Measurements from ENCODE around the gene AP5B1.

Gene AP5B1

GRCh38 chr11:65780770-65781151, at the start of gene AP5B1:
AP5B1 (minus strand) TSS chr11:65780976; CDS start chr11:65780591, 385 bp downstream.
- intact Hi-C loops (cut with micrococcal nuclease): loop anchor here (1.0 to 5.0 kb wide), 2 partner anchors 38 to 68 kb away; partner anchors contain the start of gene KAT5
- H3K36me3 Mint-ChIP-seq (ENCODE audit: low read depth): peaks cover 47% of the 10 kb centered on the region
- H3K4me3 Mint-ChIP-seq: peak within 1 kb of the TSS; percentile 98
- H3K9me3 Mint-ChIP-seq: no peaks in the 10 kb centered on the region
- H3K27me3 Mint-ChIP-seq: peaks cover 43% of the 10 kb centered on the region
- H3K27ac Mint-ChIP-seq: peak within 1 kb of the TSS; percentile 96
- peaks cover 47% of the 10 kb centered on the region for H3K4me1 Mint-ChIP-seq (ENCODE audit: low read depth)

- Mint-ChIP-seq H3K9me3 (no peaks in the 10 kb centered on the region), H3K4me1 (ENCODE audit: low read depth) (peaks cover 32% of the 10 kb centered on the region), H3K36me3 (ENCODE audit: low read depth) (no peaks in the 10 kb centered on the region), H3K27me3 (peaks cover 24% of the 10 kb centered on the region), H3K27ac (no peak overlapping the region), H3K4me3 (no peak overlapping the region)
- intact Hi-C loops (cut with micrococcal nuclease): no loop called here
Measured at GRCh38 chr11:65829459-65829858, 48.7 kb upstream of the AP5B1 start.

GRCh38 chr11:65826984-65827735, 46.4 kb upstream of the AP5B1 start:
- intact Hi-C loops (cut with micrococcal nuclease): no loop called here
- Mint-ChIP-seq H3K27me3 (peaks cover 14% of the 10 kb centered on the region), H3K9me3 (no peaks in the 10 kb centered on the region), H3K4me1 (ENCODE audit: low read depth) (peaks cover 22% of the 10 kb centered on the region), H3K4me3 (no peak overlapping the region), H3K36me3 (ENCODE audit: low read depth) (no peaks in the 10 kb centered on the region), H3K27ac (no peak overlapping the region)

- Mint-ChIP-seq H3K27me3 (peaks cover 4% of the 10 kb centered on the region), H3K27ac (no peak overlapping the region), H3K36me3 (ENCODE audit: low read depth) (no peaks in the 10 kb centered on the region), H3K4me3 (no peak overlapping the region), H3K9me3 (no peaks in the 10 kb centered on the region), H3K4me1 (ENCODE audit: low read depth) (peaks cover 17% of the 10 kb centered on the region)
- intact Hi-C loops (cut with micrococcal nuclease): no loop called here
Measured at GRCh38 chr11:65822776-65823528, 42.2 kb upstream of the AP5B1 start.

GRCh38 chr11:65821107-65821506, 40.3 kb upstream of the AP5B1 start:
- Mint-ChIP-seq H3K9me3 (no peaks in the 10 kb centered on the region), H3K27ac (peak overlapping the region; percentile 17), H3K36me3 (ENCODE audit: low read depth) (peaks cover 5% of the 10 kb centered on the region), H3K4me1 (ENCODE audit: low read depth) (peaks cover 26% of the 10 kb centered on the region), H3K27me3 (peaks cover 4% of the 10 kb centered on the region), H3K4me3 (no peak overlapping the region)
- intact Hi-C loops (cut with micrococcal nuclease): no loop called here

- no peaks in the 10 kb centered on the region for H3K9me3 Mint-ChIP-seq
- H3K27me3 Mint-ChIP-seq: peaks cover 7% of the 10 kb centered on the region
- peaks cover 20% of the 10 kb centered on the region for H3K36me3 Mint-ChIP-seq (ENCODE audit: low read depth)
- intact Hi-C loops (cut with micrococcal nuclease): loop anchor here (1.0 kb wide), 2 partner anchors 38 to 106 kb away; partner anchors contain the start of genes AP5B1 and KAT5
- H3K27ac Mint-ChIP-seq: peak overlapping the region; percentile 77
- H3K4me3 Mint-ChIP-seq: peak overlapping the region; percentile 78
- H3K4me1 Mint-ChIP-seq (ENCODE audit: low read depth): peaks cover 47% of the 10 kb centered on the region
Measured at GRCh38 chr11:65817835-65818680, 37.3 kb upstream of the AP5B1 start.

- Mint-ChIP-seq H3K27me3 (peaks cover 3% of the 10 kb centered on the region), H3K4me1 (ENCODE audit: low read depth) (peaks cover 48% of the 10 kb centered on the region), H3K27ac (peak overlapping the region; percentile 77), H3K4me3 (peak overlapping the region; percentile 78), H3K9me3 (no peaks in the 10 kb centered on the region), H3K36me3 (ENCODE audit: low read depth) (peaks cover 20% of the 10 kb centered on the region)
- intact Hi-C loops (cut with micrococcal nuclease): no loop called here
Measured at GRCh38 chr11:65817312-65817834, 36.6 kb upstream of the AP5B1 start.

- intact Hi-C loops (cut with micrococcal nuclease): no loop called here
- peaks cover 3% of the 10 kb centered on the region for H3K27me3 Mint-ChIP-seq
- peak overlapping the region; percentile 77 for H3K27ac Mint-ChIP-seq
- peak overlapping the region; percentile 78 for H3K4me3 Mint-ChIP-seq
- H3K9me3 Mint-ChIP-seq: no peaks in the 10 kb centered on the region
- peaks cover 20% of the 10 kb centered on the region for H3K36me3 Mint-ChIP-seq (ENCODE audit: low read depth)
- H3K4me1 Mint-ChIP-seq (ENCODE audit: low read depth): peaks cover 55% of the 10 kb centered on the region
Measured at GRCh38 chr11:65816696-65817095, 35.9 kb upstream of the AP5B1 start.

GRCh38 chr11:65814986-65815565, 34.3 kb upstream of the AP5B1 start:
- Mint-ChIP-seq H3K36me3 (ENCODE audit: low read depth) (peaks cover 20% of the 10 kb centered on the region), H3K4me3 (no peak overlapping the region), H3K27me3 (peaks cover 14% of the 10 kb centered on the region), H3K9me3 (no peaks in the 10 kb centered on the region), H3K4me1 (ENCODE audit: low read depth) (peaks cover 56% of the 10 kb centered on the region), H3K27ac (peak overlapping the region; percentile 73)
- intact Hi-C loops (cut with micrococcal nuclease): no loop called here

GRCh38 chr11:65814131-65814985, 33.6 kb upstream of the AP5B1 start:
- no peak overlapping the region for H3K4me3 Mint-ChIP-seq
- H3K36me3 Mint-ChIP-seq (ENCODE audit: low read depth): peaks cover 20% of the 10 kb centered on the region
- peaks cover 56% of the 10 kb centered on the region for H3K4me1 Mint-ChIP-seq (ENCODE audit: low read depth)
- H3K27me3 Mint-ChIP-seq: peaks cover 21% of the 10 kb centered on the region
- H3K9me3 Mint-ChIP-seq: no peaks in the 10 kb centered on the region
- intact Hi-C loops (cut with micrococcal nuclease): no loop called here
- H3K27ac Mint-ChIP-seq: peak overlapping the region; percentile 73

GRCh38 chr11:65811764-65812475, 31.1 kb upstream of the AP5B1 start:
- Mint-ChIP-seq H3K27me3 (peaks cover 40% of the 10 kb centered on the region), H3K36me3 (ENCODE audit: low read depth) (peaks cover 20% of the 10 kb centered on the region), H3K27ac (no peak overlapping the region), H3K4me1 (ENCODE audit: low read depth) (peaks cover 52% of the 10 kb centered on the region), H3K4me3 (no peak overlapping the region), H3K9me3 (no peaks in the 10 kb centered on the region)
- intact Hi-C loops (cut with micrococcal nuclease): no loop called here
